Prostate gland (tissue), 2 donors: ENCODE measurements around the gene SH3PXD2B.

Experiments
- POLR2A ChIP-seq: fragments of 450-650 bp; IDR thresholded peaks from one replicate; pipeline ENCODE4 v1.6.1; 2016; ENCODE audit warnings: antibody characterized with exemption, mild to moderate bottlenecking
- POLR2AphosphoS5 ChIP-seq: sonication (generic); formaldehyde crosslinking; IDR thresholded peaks from one replicate; pipeline ENCODE4 v1.6.1; 2017; ENCODE audit warnings: antibody characterized with exemption
- TF ChIP-seq, protein P1 (sequence below), 4 experiments: fragments of 200-600 bp in 2 of 4; fragments of 450-650 bp in 2 of 4; sonication (generic) in 2 of 4; IDR thresholded peaks; 1 replicate in 3 of 4; 2 replicates in 1 of 4; pipeline ENCODE4 v1.5.1; 2016 to 2019; ENCODE audit warnings: antibody characterized with exemption in 4 of 4, mild to moderate bottlenecking in 2 of 4, moderate library complexity in 2 of 4

DNA sequence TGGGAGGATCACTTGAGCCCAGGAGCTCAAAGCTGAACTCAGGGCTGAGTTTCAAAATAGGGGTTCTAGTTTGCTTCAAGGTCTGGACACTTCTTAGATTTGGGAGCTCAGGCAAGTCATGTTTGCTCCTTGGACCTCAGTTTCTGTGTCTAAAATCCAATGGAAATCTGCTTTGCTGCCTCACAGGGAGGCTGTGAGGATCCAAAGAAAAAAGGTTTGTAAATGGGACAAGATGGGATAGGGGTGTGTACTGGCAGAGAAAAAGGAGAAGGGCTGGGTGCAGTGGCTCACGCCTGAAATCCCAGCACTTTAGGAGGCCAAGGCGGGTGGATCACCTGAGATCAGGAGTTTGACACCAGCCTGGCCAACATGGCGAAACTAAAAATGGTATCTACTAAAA is 39.6 kb upstream of the SH3PXD2B start:
- TF ChIP-seq POLR2AphosphoS5 = no peak
- TF ChIP-seq, protein P1, sequence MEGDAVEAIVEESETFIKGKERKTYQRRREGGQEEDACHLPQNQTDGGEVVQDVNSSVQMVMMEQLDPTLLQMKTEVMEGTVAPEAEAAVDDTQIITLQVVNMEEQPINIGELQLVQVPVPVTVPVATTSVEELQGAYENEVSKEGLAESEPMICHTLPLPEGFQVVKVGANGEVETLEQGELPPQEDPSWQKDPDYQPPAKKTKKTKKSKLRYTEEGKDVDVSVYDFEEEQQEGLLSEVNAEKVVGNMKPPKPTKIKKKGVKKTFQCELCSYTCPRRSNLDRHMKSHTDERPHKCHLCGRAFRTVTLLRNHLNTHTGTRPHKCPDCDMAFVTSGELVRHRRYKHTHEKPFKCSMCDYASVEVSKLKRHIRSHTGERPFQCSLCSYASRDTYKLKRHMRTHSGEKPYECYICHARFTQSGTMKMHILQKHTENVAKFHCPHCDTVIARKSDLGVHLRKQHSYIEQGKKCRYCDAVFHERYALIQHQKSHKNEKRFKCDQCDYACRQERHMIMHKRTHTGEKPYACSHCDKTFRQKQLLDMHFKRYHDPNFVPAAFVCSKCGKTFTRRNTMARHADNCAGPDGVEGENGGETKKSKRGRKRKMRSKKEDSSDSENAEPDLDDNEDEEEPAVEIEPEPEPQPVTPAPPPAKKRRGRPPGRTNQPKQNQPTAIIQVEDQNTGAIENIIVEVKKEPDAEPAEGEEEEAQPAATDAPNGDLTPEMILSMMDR (IDR thresholded peaks at IDR 0.05) = no peak
- TF ChIP-seq POLR2A = no peak
